BLaER1 treated with 17β-estradiol and CSF1 and Interleukin-3, amounts not matched to agents 10 nM and 100 nM (cell line): Measurements from ENCODE around the gene LENG1.
A peak's percentile ranks its signal among the peaks of the same experiment; 100 is the strongest.
"Not testable (repeated sequence)": the region's sequence is repeated elsewhere in the genome, so short reads cannot be mapped to it uniquely, and the experiment has no call there.

Experiments used
- H3K27ac ChIP-seq, 11 experiments: shearing (Covaris generic); formaldehyde crosslinking; 2 replicates each; pipeline ENCODE4 v1.8.1; 2022
- H3K27me3 ChIP-seq, 11 experiments: shearing (Covaris generic); formaldehyde crosslinking; 2 replicates each; pipeline ENCODE4 v1.8.1; 2022
- H3K36me3 ChIP-seq, 11 experiments: shearing (Covaris generic); formaldehyde crosslinking; 2 replicates each; pipeline ENCODE4 v1.8.1; 2022
- H3K4me1 ChIP-seq, 10 experiments: shearing (Covaris generic); formaldehyde crosslinking; 2 replicates each; pipeline ENCODE4 v1.8.1; 2022
- H3K4me2 ChIP-seq, 11 experiments: shearing (Covaris generic); formaldehyde crosslinking; 2 replicates each; pipeline ENCODE4 v1.8.1; 2022
- H3K4me3 ChIP-seq, 10 experiments: shearing (Covaris generic); formaldehyde crosslinking; 2 replicates each; pipeline ENCODE4 v1.8.1; 2022
- H3K9ac ChIP-seq, 11 experiments: shearing (Covaris generic); formaldehyde crosslinking; 2 replicates each; pipeline ENCODE4 v1.8.1; 2022
- H3K9me3 ChIP-seq, 11 experiments: shearing (Covaris generic); formaldehyde crosslinking; replicated peaks in 1 of 11; 2 replicates each; pipeline ENCODE4 v1.8.1; 2022
- H4K20me1 ChIP-seq, 11 experiments: shearing (Covaris generic); formaldehyde crosslinking; 2 replicates each; pipeline ENCODE4 v1.8.1; 2022
- Cebpa-rat ChIP-seq, 11 experiments: shearing (Covaris generic); IDR thresholded peaks; 2 replicates each; pipeline ENCODE4 v1.8.1; 2022

The LENG1 gene

DNA sequence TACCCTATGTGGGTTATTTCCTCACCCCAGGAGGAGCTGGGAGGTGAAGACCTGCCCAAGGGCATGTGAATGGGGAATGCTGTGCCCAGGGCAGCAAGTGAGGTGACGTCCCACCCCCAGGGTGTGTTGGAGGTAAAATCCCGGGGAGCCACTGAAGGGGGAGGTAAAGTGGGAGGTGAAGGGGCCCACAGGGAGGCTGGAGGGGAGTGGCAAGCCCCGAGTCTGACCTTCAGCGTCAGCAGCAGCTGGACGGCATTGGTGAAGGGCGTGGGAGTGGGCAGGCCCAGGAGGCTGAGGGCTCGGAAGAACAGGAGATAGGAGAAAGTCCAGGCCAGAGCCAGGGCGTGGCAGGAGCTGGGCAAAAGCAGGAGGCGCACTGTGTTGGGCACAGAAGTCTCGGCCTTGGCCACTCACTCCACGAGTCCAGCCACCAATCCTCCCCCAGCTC is 27.4 kb upstream of the LENG1 start:
- Histone ChIP-seq H3K36me3 (peaks cover 38 to 59% (median 53%) of the 10 kb centered on the region in 11 experiments), H3K9ac (peak overlapping the region; percentile 88 to 95 (median 94)), H3K27me3 (no peaks in the 10 kb centered on the region), H3K27ac (peak overlapping the region in 10 of 11 experiments; percentile 45 to 97 (median 91); a peak in 21 of 22 replicates), H3K9me3 (peaks cover 0 to 8% (median 0%) of the 10 kb centered on the region in 11 experiments; a peak in 2 of 22 replicates), H3K4me1 (peaks cover 19 to 36% (median 26%) of the 10 kb centered on the region in 10 experiments), H3K4me2 (peak overlapping the region; percentile 79 to 99 (median 94); a peak in 21 of 22 replicates), H4K20me1 (peaks cover 4 to 55% (median 8%) of the 10 kb centered on the region in 11 experiments; a peak in 15 of 22 replicates), H3K4me3 (peak overlapping the region in 6 of 10 experiments; percentile 82 to 96 (median 90); a peak in 9 of 20 replicates)
- TF ChIP-seq Cebpa-rat (IDR thresholded peaks at IDR 0.05), result no peak

DNA sequence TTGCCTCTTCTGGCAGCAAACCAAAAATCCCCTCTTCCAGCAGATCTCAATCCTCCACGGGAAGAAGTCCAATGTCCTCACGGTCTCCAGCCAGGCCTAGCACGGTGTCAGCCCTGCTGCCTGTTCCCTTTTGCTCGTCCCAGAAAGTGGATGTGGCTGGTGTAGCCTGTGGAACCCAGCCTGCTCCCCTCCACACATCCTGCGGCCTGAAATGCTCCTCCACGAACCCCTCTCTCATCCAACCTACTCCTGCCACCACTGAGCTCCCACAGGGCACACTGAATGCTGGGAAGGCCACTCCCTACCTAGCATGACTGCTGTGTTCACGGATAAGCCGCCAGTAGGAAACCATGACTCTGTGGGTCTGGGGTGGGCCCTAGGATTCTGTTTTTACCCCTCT is 26.8 kb upstream of the LENG1 start:
- peak overlapping the region in 10 of 11 experiments; percentile 88 to 95 (median 94); a peak in 19 of 22 replicates for H3K9ac ChIP-seq
- no peak for TF ChIP-seq Cebpa-rat (IDR thresholded peaks at IDR 0.05)
- H3K27ac ChIP-seq, result peak overlapping the region in 8 of 11 experiments; percentile 90 to 97 (median 93); a peak in 11 of 22 replicates
- no peaks in the 10 kb centered on the region for H3K27me3 ChIP-seq
- peak overlapping the region in 1 of 10 experiments; percentile 96; a peak in 1 of 20 replicates for H3K4me3 ChIP-seq
- H3K4me1 ChIP-seq, result peaks cover 18 to 35% (median 22%) of the 10 kb centered on the region in 10 experiments
- peaks cover 38 to 60% (median 54%) of the 10 kb centered on the region in 11 experiments for H3K36me3 ChIP-seq
- H4K20me1 ChIP-seq, result peaks cover under 1 to 49% (median 4%) of the 10 kb centered on the region in 11 experiments; a peak in 14 of 22 replicates
- peaks cover 0 to 8% (median 0%) of the 10 kb centered on the region in 11 experiments; a peak in 2 of 22 replicates for H3K9me3 ChIP-seq
- H3K4me2 ChIP-seq, result peak overlapping the region in 5 of 11 experiments; percentile 79 to 94 (median 93); a peak in 10 of 22 replicates

GRCh38 chr19:54183431-54183830 is 23.9 kb upstream of the LENG1 start:
- H3K9me3 ChIP-seq, result peaks cover 0 to 8% (median 0%) of the 10 kb centered on the region in 11 experiments; a peak in 2 of 22 replicates
- H3K36me3 ChIP-seq, result peaks cover 42 to 88% (median 76%) of the 10 kb centered on the region in 11 experiments
- peak overlapping the region in 7 of 11 experiments; percentile 4 to 38 (median 18); a peak in 4 of 22 replicates for H3K9ac ChIP-seq
- H3K4me1 ChIP-seq, result peaks cover 36 to 60% (median 47%) of the 10 kb centered on the region in 10 experiments
- no peak overlapping the region for H3K4me2 ChIP-seq
- no peak for TF ChIP-seq Cebpa-rat (IDR thresholded peaks at IDR 0.05)
- peaks cover 6 to 76% (median 25%) of the 10 kb centered on the region in 11 experiments; a peak in 20 of 22 replicates for H4K20me1 ChIP-seq
- H3K4me3 ChIP-seq, result no peak overlapping the region
- no peaks in the 10 kb centered on the region for H3K27me3 ChIP-seq
- peak overlapping the region in 4 of 11 experiments; percentile 9 to 25 (median 18); a peak in 4 of 22 replicates for H3K27ac ChIP-seq

GRCh38 chr19:54181894-54182293 is 22.4 kb upstream of the LENG1 start:
- not testable (repeated sequence) for H3K4me3 ChIP-seq, H3K27me3 ChIP-seq, H3K27ac ChIP-seq, H3K4me2 ChIP-seq, H3K9me3 ChIP-seq, H3K9ac ChIP-seq
- Histone ChIP-seq H3K36me3 (peaks cover 44 to 95% (median 84%) of the 10 kb centered on the region in 11 experiments), H3K4me1 (peaks cover 26 to 47% (median 38%) of the 10 kb centered on the region in 10 experiments), H4K20me1 (peaks cover 6 to 83% (median 27%) of the 10 kb centered on the region in 11 experiments; a peak in 20 of 22 replicates)

- Histone ChIP-seq H3K36me3 (peaks cover 48 to 95% (median 84%) of the 10 kb centered on the region in 11 experiments), H3K4me3 (no peak overlapping the region)
- TF ChIP-seq Cebpa-rat (IDR thresholded peaks at IDR 0.05), result no peak
Observed at GRCh38 chr19:54180691-54181091, 21.2 kb upstream of the LENG1 start.

GRCh38 chr19:54179921-54180461 is 20.5 kb upstream of the LENG1 start:
- no peaks in the 10 kb centered on the region for H3K27me3 ChIP-seq
- H3K4me2 ChIP-seq, result peak overlapping the region; percentile 24 to 85 (median 72); a peak in 21 of 22 replicates
- peak overlapping the region in 10 of 11 experiments; percentile 21 to 66 (median 50); a peak in 16 of 22 replicates for H3K9ac ChIP-seq
- peaks cover 33 to 50% (median 46%) of the 10 kb centered on the region in 10 experiments for H3K4me1 ChIP-seq
- peak overlapping the region in 9 of 11 experiments; percentile 26 to 84 (median 67); a peak in 12 of 22 replicates for H3K27ac ChIP-seq
- H3K36me3 ChIP-seq, result peaks cover 46 to 95% (median 84%) of the 10 kb centered on the region in 11 experiments
- 0 out of 20 replicates have a peak overlapping the region, but pooled peaks of 2 of the 10 experiments have one; percentile 11 to 31 for H3K4me3 ChIP-seq
- H4K20me1 ChIP-seq, result peaks cover 6 to 83% (median 26%) of the 10 kb centered on the region in 11 experiments; a peak in 20 of 22 replicates
- TF ChIP-seq Cebpa-rat (IDR thresholded peaks at IDR 0.05), result no peak
- H3K9me3 ChIP-seq, result peaks cover 0 to 8% (median 0%) of the 10 kb centered on the region in 11 experiments; a peak in 2 of 22 replicates

More at GRCh38 chr19:54180691-54181091, 21.2 kb upstream of the LENG1 start:
- Histone ChIP-seq H3K4me2 (peak overlapping the region in 10 of 11 experiments; percentile 9 to 85 (median 74); a peak in 16 of 22 replicates), H3K27me3 (no peaks in the 10 kb centered on the region), H3K9me3 (peaks cover 0 to 8% (median 0%) of the 10 kb centered on the region in 11 experiments; a peak in 2 of 22 replicates), H3K9ac (peak overlapping the region in 9 of 11 experiments; percentile 21 to 66 (median 48); a peak in 12 of 22 replicates), H4K20me1 (peaks cover 6 to 83% (median 26%) of the 10 kb centered on the region in 11 experiments; a peak in 20 of 22 replicates), H3K4me1 (peaks cover 26 to 48% (median 39%) of the 10 kb centered on the region in 10 experiments), H3K27ac (peak overlapping the region in 9 of 11 experiments; percentile 26 to 84 (median 48); a peak in 12 of 22 replicates)

GRCh38 chr19:54179262-54179852 is 19.8 kb upstream of the LENG1 start:
- Histone ChIP-seq H3K9me3 (peaks cover 0 to 8% (median 0%) of the 10 kb centered on the region in 11 experiments; a peak in 2 of 22 replicates), H4K20me1 (peaks cover 6 to 85% (median 29%) of the 10 kb centered on the region in 11 experiments; a peak in 20 of 22 replicates), H3K27ac (peak overlapping the region; percentile 12 to 84 (median 67); a peak in 21 of 22 replicates), H3K9ac (peak overlapping the region; percentile 7 to 67 (median 56); a peak in 17 of 22 replicates), H3K27me3 (no peaks in the 10 kb centered on the region), H3K4me1 (peaks cover 38 to 56% (median 52%) of the 10 kb centered on the region in 10 experiments), H3K4me2 (peak overlapping the region; percentile 24 to 85 (median 72); a peak in 21 of 22 replicates), H3K36me3 (peaks cover 45 to 94% (median 79%) of the 10 kb centered on the region in 11 experiments), H3K4me3 (peak overlapping the region in 2 of 10 experiments; percentile 11 to 31; a peak in 3 of 20 replicates)
- TF ChIP-seq Cebpa-rat (IDR thresholded peaks at IDR 0.05), result no peak
